ENCODE data around the gene THRB.

GRCh38 chr3:24264748-24265158 lies 229.9 kb downstream of the THRB start:
- TF ChIP-seq EZH2phosphoT487 (IDR thresholded peaks at IDR 0.05; ENCODE audit: borderline replicate concordance) (no peak), CTCF (conservative IDR thresholded peaks at IDR 0.05; ENCODE audit: low read length) (peak; percentile 88)

Data from Loucy (cell line).